ENCODE measurements around the gene TMEM63B.
"Not testable (repeated sequence)": the region's sequence is repeated elsewhere in the genome, so short reads cannot be mapped to it uniquely, and the experiment has no call there.

TMEM63B gene

GRCh38 chr6:44127186-44128019, at the start of gene TMEM63B, which contains the start of gene MRPL14:
TSS of gene TMEM63B (plus strand) at chr6:44127554. CDS start at chr6:44134585, 7,031 bp downstream.
TSS of gene MRPL14 (minus strand) at chr6:44127452. CDS start at chr6:44116611, 10,841 bp downstream.
- DNase-seq: peak; percentile 91 to 92

- DNase-seq: no peak
These were observed 49.0 kb upstream of the TMEM63B start for GRCh38 chr6:44078219-44078826.

GRCh38 chr6:44078827-44079671, 48.3 kb upstream of the TMEM63B start:
- peak; percentile 57 to 60 for DNase-seq

- no peak for DNase-seq
These were observed 47.7 kb upstream of the TMEM63B start for GRCh38 chr6:44079672-44080071.

GRCh38 chr6:44080561-44081521, 46.5 kb upstream of the TMEM63B start:
- DNase-seq: no peak

- DNase-seq: no peak
These were observed 45.6 kb upstream of the TMEM63B start for GRCh38 chr6:44081753-44082152.

GRCh38 chr6:44082872-44083321, 44.5 kb upstream of the TMEM63B start:
- DNase-seq: no peak

GRCh38 chr6:44084231-44085014, 42.9 kb upstream of the TMEM63B start:
- DNase-seq: no peak

- DNase-seq: no peak
These were observed 42.1 kb upstream of the TMEM63B start for GRCh38 chr6:44085219-44085618.

- DNase-seq: no peak
These were observed 40.3 kb upstream of the TMEM63B start for GRCh38 chr6:44086931-44087574.

GRCh38 chr6:44087623-44088022, 39.7 kb upstream of the TMEM63B start:
- DNase-seq: no peak

GRCh38 chr6:44088827-44089590, 38.3 kb upstream of the TMEM63B start:
- DNase-seq: no peak

GRCh38 chr6:44090465-44090864, 36.9 kb upstream of the TMEM63B start:
- DNase-seq: no peak

GRCh38 chr6:44091356-44091755, 36.0 kb upstream of the TMEM63B start:
- not testable (repeated sequence) for DNase-seq

- no peak for DNase-seq
These were observed 35.1 kb upstream of the TMEM63B start for GRCh38 chr6:44091981-44092884.

GRCh38 chr6:44093066-44093465, 34.3 kb upstream of the TMEM63B start:
- no peak for DNase-seq

- DNase-seq: no peak
These were observed 33.5 kb upstream of the TMEM63B start for GRCh38 chr6:44093750-44094402.
